ENCODE results near the gene CASZ1. TPM values are rescaled to one million over a fixed set of nuclear protein-coding genes. Genes with fewer than 3 reads are reported as not detected.

CASZ1 gene
- polyA plus RNA-seq, 3 donors: 0.30 to 3.7 (median 0.50) TPM

- H3K9me3 Mint-ChIP-seq: peaks cover 0 to 5% (median 2%) of the 10 kb centered on the region in 7 donors
- Histone ChIP-seq H3K4me1 (ENCODE audit: control insufficient read depth in 1 of 2, insufficient read depth in 2 of 2, low read length in 2 of 2) (no peaks in the 10 kb centered on the region), H4K20me1 (ENCODE audit: insufficient read depth, low read length) (no peaks in the 10 kb centered on the region), H3K4me3 (replicated peaks in 1 of 3; ENCODE audit: low read depth in 2 of 3, low read length in 3 of 3) (no peak overlapping the region), H2AFZ (ENCODE audit: insufficient read depth, low read depth, low read length, poor library complexity, severe bottlenecking) (no peak overlapping the region), H3K27me3 (ENCODE audit: control insufficient read depth in 2 of 2, insufficient read depth in 2 of 2, low read length in 2 of 2) (peaks cover 0 to under 1% of the 10 kb centered on the region in 2 donors), H3K4me2 (replicated peaks; ENCODE audit: extremely low read depth, low read length, poor library complexity, severe bottlenecking) (no peak overlapping the region), H3K27ac (ENCODE audit: low read depth in 1 of 2, low read length in 2 of 2) (no peak overlapping the region), H3K79me2 (ENCODE audit: insufficient read depth, low read length) (no peaks in the 10 kb centered on the region), H3K9ac (ENCODE audit: insufficient read depth, low read length, poor library complexity, severe bottlenecking) (no peak overlapping the region), H3K36me3 (replicated peaks in 1 of 2; ENCODE audit: control insufficient read depth in 1 of 2, insufficient read depth in 2 of 2, low read length in 2 of 2) (no peaks in the 10 kb centered on the region), H3K9me3 (replicated peaks in 1 of 2; ENCODE audit: control insufficient read depth in 1 of 2, insufficient read depth in 1 of 2, low read length in 2 of 2) (no peaks in the 10 kb centered on the region)
- peaks cover 9 to 26% (median 16%) of the 10 kb centered on the region in 3 donors for H3K27me3 Mint-ChIP-seq (ENCODE audit: low read depth in 3 of 3)
- WGBS (ENCODE audit: insufficient coverage): 79% methylated on average over 11 of the region's 14 CpGs
- TF ChIP-seq, protein P1, sequence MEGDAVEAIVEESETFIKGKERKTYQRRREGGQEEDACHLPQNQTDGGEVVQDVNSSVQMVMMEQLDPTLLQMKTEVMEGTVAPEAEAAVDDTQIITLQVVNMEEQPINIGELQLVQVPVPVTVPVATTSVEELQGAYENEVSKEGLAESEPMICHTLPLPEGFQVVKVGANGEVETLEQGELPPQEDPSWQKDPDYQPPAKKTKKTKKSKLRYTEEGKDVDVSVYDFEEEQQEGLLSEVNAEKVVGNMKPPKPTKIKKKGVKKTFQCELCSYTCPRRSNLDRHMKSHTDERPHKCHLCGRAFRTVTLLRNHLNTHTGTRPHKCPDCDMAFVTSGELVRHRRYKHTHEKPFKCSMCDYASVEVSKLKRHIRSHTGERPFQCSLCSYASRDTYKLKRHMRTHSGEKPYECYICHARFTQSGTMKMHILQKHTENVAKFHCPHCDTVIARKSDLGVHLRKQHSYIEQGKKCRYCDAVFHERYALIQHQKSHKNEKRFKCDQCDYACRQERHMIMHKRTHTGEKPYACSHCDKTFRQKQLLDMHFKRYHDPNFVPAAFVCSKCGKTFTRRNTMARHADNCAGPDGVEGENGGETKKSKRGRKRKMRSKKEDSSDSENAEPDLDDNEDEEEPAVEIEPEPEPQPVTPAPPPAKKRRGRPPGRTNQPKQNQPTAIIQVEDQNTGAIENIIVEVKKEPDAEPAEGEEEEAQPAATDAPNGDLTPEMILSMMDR (IDR thresholded peaks at IDR 0.05): no peak
- H3K36me3 Mint-ChIP-seq: no peaks in the 10 kb centered on the region
- peak overlapping the region in 1 of 2 donors; percentile 55 for H3K4me3 Mint-ChIP-seq
- H3K4me1 Mint-ChIP-seq: peaks cover 7% of the 10 kb centered on the region
- DNase-seq: no peak
- no peak overlapping the region for H3K27ac Mint-ChIP-seq
- intact Hi-C loops (cut with micrococcal nuclease): no loop called here
These were observed 32.8 kb upstream of the CASZ1 start for GRCh38 chr1:10829067-10829818.

DNA sequence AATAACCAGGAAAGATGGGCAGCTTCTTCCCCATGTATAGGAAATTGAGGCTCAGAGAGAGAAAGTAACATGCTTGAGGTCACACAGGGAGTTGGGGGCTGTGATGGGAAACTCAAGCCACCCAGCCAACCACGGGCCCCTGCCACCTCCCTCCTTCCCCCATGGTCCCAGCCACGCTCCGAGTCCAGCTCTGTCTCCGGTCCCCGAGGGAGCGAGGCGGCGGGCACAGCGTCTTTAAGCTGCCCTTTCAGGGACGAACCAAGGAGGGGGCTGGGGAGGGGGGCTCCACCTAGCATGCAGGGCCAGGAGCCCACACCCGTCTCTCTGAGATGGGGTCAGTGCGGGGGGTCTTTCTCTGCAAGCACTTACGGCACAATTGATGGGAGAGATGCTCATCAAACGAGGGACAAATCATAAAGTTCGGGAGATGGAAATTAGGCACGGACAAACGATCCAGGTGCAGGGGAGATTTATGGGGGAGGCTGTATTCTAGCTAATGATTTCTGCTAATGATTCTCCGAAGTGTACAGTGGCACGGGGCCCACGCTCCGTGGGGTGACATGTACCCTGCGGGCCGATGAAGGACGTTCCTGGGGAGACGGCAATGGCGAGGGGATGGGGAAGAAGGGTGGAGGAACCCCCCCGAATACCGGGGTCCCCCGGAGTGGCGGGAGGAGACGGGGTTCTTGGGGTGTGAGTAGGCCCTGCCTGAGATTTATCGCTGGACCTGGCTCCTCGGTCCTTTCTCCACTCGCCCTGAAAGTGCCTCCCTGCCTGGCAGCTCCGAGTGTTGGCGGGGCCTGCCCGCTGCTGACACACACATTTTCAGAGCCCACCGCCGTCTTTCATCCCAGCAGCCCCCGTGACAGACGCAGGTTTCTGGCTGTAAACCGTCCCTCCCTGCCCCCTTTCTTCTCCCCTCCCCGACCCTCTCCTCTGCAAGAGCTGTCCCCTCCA lies 31.2 kb upstream of the CASZ1 start:
- 84% methylated on average over 32 of the region's 43 CpGs for WGBS (ENCODE audit: insufficient coverage)
- H3K27me3 ChIP-seq (ENCODE audit: control insufficient read depth in 2 of 2, insufficient read depth in 2 of 2, low read length in 2 of 2): no peaks in the 10 kb centered on the region
- Mint-ChIP-seq H3K4me1 (peaks cover 7% of the 10 kb centered on the region), H3K9me3 (peaks cover 0 to 2% (median 0%) of the 10 kb centered on the region in 7 donors), H3K27ac (no peak overlapping the region), H3K4me3 (no peak overlapping the region), H3K27me3 (ENCODE audit: low read depth in 3 of 3) (peaks cover 7 to 22% (median 17%) of the 10 kb centered on the region in 3 donors), H3K36me3 (no peaks in the 10 kb centered on the region)
- no peak overlapping the region for H3K4me2 ChIP-seq (replicated peaks; ENCODE audit: extremely low read depth, low read length, poor library complexity, severe bottlenecking)
- no peaks in the 10 kb centered on the region for H3K79me2 ChIP-seq (ENCODE audit: insufficient read depth, low read length)
- no peak for DNase-seq
- no peak overlapping the region for H2AFZ ChIP-seq (ENCODE audit: insufficient read depth, low read depth, low read length, poor library complexity, severe bottlenecking)
- H3K36me3 ChIP-seq (replicated peaks in 1 of 2; ENCODE audit: control insufficient read depth in 1 of 2, insufficient read depth in 2 of 2, low read length in 2 of 2): no peaks in the 10 kb centered on the region
- H3K9ac ChIP-seq (ENCODE audit: insufficient read depth, low read length, poor library complexity, severe bottlenecking): no peak overlapping the region
- TF ChIP-seq, protein P1 (IDR thresholded peaks at IDR 0.05): no peak
- no peak overlapping the region for H3K27ac ChIP-seq (ENCODE audit: low read depth in 1 of 2, low read length in 2 of 2)
- no peak overlapping the region for H3K4me3 ChIP-seq (replicated peaks in 1 of 3; ENCODE audit: low read depth in 2 of 3, low read length in 3 of 3)
- no peaks in the 10 kb centered on the region for H4K20me1 ChIP-seq (ENCODE audit: insufficient read depth, low read length)
- no peaks in the 10 kb centered on the region for H3K4me1 ChIP-seq (ENCODE audit: control insufficient read depth in 1 of 2, insufficient read depth in 2 of 2, low read length in 2 of 2)
- intact Hi-C loops (cut with micrococcal nuclease): no loop called here
- H3K9me3 ChIP-seq (replicated peaks in 1 of 2; ENCODE audit: control insufficient read depth in 1 of 2, insufficient read depth in 1 of 2, low read length in 2 of 2): no peaks in the 10 kb centered on the region

Data from CD14-positive monocyte (primary cell).